ENCODE data around the gene PIM2.

The PIM2 gene

GRCh38 chrX:48935301-48935670 lies 16.5 kb upstream of the PIM2 start:
- no peak for DNase-seq (ENCODE audit: low spot score)

- DNase-seq (ENCODE audit: low spot score) = no peak
Measured at GRCh38 chrX:48934581-48935300, 15.9 kb upstream of the PIM2 start.

- no peak for DNase-seq (ENCODE audit: low spot score)
Measured at GRCh38 chrX:48933757-48934156, 14.9 kb upstream of the PIM2 start.

- no peak for DNase-seq (ENCODE audit: low spot score)
Measured at GRCh38 chrX:48927736-48928382, 9.0 kb upstream of the PIM2 start.

GRCh38 chrX:48927123-48927522 lies 8.3 kb upstream of the PIM2 start:
- no peak for DNase-seq (ENCODE audit: low spot score)

GRCh38 chrX:48924270-48924669 lies 5.4 kb upstream of the PIM2 start:
- no peak for DNase-seq (ENCODE audit: low spot score)

- no peak for DNase-seq (ENCODE audit: low spot score)
Measured at GRCh38 chrX:48923771-48924170, 4.9 kb upstream of the PIM2 start.

GRCh38 chrX:48920718-48921104 lies 1.9 kb upstream of the PIM2 start:
- DNase-seq (ENCODE audit: low spot score) = no peak

- DNase-seq (ENCODE audit: low spot score) = no peak
Measured at GRCh38 chrX:48919947-48920717, 1.3 kb upstream of the PIM2 start.

- DNase-seq (ENCODE audit: low spot score) = no peak
Measured at GRCh38 chrX:48919360-48919841, 577 bp upstream of the PIM2 start.

GRCh38 chrX:48918301-48918642 lies 552 bp downstream of the PIM2 start:
- DNase-seq (ENCODE audit: low spot score) = no peak

- DNase-seq (ENCODE audit: low spot score) = peak; percentile 84
Measured at GRCh38 chrX:48917139-48918001, 1.5 kb downstream of the PIM2 start.

- DNase-seq (ENCODE audit: low spot score) = no peak
Measured at GRCh38 chrX:48914593-48915493, 4.0 kb downstream of the PIM2 start.

GRCh38 chrX:48913605-48914366 lies 5.0 kb downstream of the PIM2 start:
- DNase-seq (ENCODE audit: low spot score) = no peak

GRCh38 chrX:48911412-48912182 lies 7.2 kb downstream of the PIM2 start, which contains the start of gene SLC35A2:
Gene SLC35A2 (minus strand): TSS chrX:48911646. CDS start chrX:48911636, 10 bp downstream.
- peak; percentile 77 for DNase-seq (ENCODE audit: low spot score)

- DNase-seq (ENCODE audit: low spot score) = no peak
Measured at GRCh38 chrX:48910926-48911411, 7.9 kb downstream of the PIM2 start.

GRCh38 chrX:48909703-48910294 lies 9.0 kb downstream of the PIM2 start:
- no peak for DNase-seq (ENCODE audit: low spot score)

GRCh38 chrX:48908600-48908999 lies 10.2 kb downstream of the PIM2 start:
- DNase-seq (ENCODE audit: low spot score) = no peak

Measured in LoVo (cell line).